ENCODE measurements around the gene IQGAP3. TPM values are rescaled to one million over a fixed set of nuclear protein-coding genes. Genes with fewer than 3 reads are reported as not detected.
A peak's percentile ranks its signal among the peaks of the same experiment; 100 is the strongest.
"Not testable (repeated sequence)": the region's sequence is repeated elsewhere in the genome, so short reads cannot be mapped to it uniquely, and the experiment has no call there.

IQGAP3 gene
- total and polyA plus RNA-seq, 12 donors, result 0.07 to 3.8 (median 0.23) TPM

DNA sequence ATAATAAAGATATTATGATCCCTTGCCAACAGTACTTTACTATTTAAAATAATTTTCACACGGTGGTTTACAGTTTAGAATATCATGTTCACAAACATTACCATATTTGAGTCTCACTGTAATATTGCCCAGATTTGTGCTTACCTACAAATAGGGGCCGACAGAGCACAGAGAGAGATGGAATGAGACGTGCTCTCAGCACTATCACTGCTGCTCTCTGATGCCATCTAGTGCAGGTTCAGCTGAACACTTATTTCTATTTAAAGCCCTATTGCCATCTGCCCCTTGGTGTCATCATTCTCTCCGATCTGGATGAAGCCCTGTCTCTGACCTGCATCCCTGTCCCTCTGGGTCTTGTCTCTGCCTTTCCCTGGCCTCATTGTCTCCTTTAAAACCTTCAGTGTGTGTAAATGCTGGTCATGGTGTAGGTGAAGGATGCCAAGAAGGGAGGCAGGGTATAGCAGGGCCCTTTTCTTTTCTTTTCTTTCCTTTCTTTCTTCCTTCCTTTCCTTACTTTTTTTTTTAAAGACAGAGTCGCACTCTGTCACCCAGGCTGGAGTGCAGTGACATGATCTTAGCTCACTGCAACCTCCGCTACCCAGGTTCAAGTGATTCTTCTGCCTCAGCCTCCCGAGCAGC lies 35.8 kb upstream of the IQGAP3 start:
- 31% methylated on average over 7 of the region's 7 CpGs for WGBS, 2 donors
- TF ChIP-seq, protein P1, sequence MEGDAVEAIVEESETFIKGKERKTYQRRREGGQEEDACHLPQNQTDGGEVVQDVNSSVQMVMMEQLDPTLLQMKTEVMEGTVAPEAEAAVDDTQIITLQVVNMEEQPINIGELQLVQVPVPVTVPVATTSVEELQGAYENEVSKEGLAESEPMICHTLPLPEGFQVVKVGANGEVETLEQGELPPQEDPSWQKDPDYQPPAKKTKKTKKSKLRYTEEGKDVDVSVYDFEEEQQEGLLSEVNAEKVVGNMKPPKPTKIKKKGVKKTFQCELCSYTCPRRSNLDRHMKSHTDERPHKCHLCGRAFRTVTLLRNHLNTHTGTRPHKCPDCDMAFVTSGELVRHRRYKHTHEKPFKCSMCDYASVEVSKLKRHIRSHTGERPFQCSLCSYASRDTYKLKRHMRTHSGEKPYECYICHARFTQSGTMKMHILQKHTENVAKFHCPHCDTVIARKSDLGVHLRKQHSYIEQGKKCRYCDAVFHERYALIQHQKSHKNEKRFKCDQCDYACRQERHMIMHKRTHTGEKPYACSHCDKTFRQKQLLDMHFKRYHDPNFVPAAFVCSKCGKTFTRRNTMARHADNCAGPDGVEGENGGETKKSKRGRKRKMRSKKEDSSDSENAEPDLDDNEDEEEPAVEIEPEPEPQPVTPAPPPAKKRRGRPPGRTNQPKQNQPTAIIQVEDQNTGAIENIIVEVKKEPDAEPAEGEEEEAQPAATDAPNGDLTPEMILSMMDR (IDR thresholded peaks at IDR 0.05), result peak; percentile 64 to 86 (median 78)
- Histone ChIP-seq H3K9me3 (no peaks in the 10 kb centered on the region), H3K36me3 (no peaks in the 10 kb centered on the region), H3K4me1 (peaks cover 0 to 9% (median 0%) of the 10 kb centered on the region in 9 donors), H3K27ac (no peak overlapping the region), H3K4me3 (no peak overlapping the region), H3K27me3 (peaks cover 0 to 22% (median 0%) of the 10 kb centered on the region in 7 donors)
- ATAC-seq (peak; percentile 84 to 96 (median 93)), DNase-seq (peak in 1 of 2 donors; percentile 70)
- intact Hi-C loops (cut with DNase I), result loop anchor here in 9 of 10 donors (1.0 to 10.0 kb wide), 12 partner anchors 23 to 227 kb away; no protein-coding TSS in a partner anchor

DNA sequence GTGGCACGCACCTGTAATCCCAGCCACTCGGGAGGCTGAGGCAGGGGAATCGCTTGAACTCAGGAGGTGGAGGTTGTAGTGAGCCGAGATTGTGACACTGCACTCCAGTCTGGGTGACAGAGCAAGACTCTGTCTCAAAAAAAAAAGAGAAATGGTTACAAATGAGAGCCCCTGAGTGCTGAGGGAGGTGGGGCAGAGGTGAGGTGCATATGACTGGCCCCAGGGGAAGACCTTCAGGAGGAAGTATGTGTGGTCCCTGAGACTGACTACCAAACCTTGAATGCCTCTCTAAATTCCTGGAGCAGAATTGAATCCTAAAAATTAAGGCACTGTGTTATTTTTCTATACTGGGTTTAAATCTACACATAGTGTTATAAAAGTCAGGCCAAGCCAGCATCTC lies 35.0 kb upstream of the IQGAP3 start:
- not testable (repeated sequence) for DNase-seq, ATAC-seq
- WGBS, 2 donors, result 84 to 90% methylated on average over 4 of the region's 4 CpGs

DNA sequence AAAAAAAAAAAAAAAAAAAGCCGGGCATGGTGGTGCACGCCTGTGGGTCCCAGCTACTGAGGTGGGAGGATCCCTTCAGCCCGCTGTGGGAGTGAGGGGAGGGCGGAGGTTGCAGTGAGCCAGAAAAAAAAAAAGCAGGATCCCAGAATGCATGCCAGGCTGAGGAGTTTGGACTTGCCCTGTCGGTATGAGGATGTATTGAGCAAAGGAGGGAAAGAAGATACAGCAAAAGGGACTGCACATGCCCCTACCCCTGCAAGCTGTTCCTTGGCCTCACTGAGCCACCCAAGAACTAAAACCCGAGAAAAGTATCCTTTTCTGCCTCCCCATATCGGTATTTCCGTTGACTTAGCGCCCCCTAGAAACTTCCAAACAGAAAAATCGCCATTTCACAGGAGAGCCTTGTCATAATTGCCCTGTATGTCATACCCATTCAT lies 30.2 kb upstream of the IQGAP3 start:
- ATAC-seq, result no peak
- H3K27ac ChIP-seq, result no peak overlapping the region

More for the DNA sequence above, 35.0 kb upstream of the IQGAP3 start:
- H3K27me3 ChIP-seq, result peaks cover 0 to 22% (median 0%) of the 10 kb centered on the region in 7 donors
- H3K27ac ChIP-seq, H3K4me3 ChIP-seq, H3K4me1 ChIP-seq, H3K36me3 ChIP-seq, H3K9me3 ChIP-seq: not testable (repeated sequence)
- intact Hi-C loops (cut with DNase I), result loop anchor here in 6 of 10 donors (5.0 to 10.0 kb wide), 5 partner anchors 123 to 223 kb away; no protein-coding TSS in a partner anchor

DNA sequence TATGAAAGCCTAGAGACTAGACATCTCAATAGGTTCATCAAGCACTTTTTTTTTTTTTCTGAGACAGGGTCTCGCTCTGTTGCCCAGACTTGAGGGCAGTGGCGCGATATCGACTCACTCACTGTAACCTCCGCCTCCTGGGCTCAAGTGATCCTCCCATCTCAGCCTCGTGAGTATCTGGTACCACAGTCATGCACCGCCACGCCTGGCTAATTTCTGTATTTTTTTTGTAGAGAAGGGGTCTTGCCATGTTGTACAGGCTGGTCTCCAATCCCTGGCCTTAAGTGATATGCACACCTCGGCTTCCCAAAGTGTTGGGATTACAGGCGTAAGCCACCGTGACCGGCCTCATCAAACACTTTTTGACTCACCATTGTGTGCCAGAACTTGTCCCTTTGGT lies 29.5 kb upstream of the IQGAP3 start:
- Histone ChIP-seq H3K27ac (peak overlapping the region in 9 of 10 donors; percentile 57 to 84 (median 80)), H3K36me3 (peaks cover 0 to 25% (median 6%) of the 10 kb centered on the region in 9 donors), H3K27me3 (no peaks in the 10 kb centered on the region), H3K9me3 (no peaks in the 10 kb centered on the region), H3K4me1 (peaks cover 7 to 25% (median 15%) of the 10 kb centered on the region in 9 donors), H3K4me3 (peak overlapping the region; percentile 34 to 85 (median 70))
- 76 to 80% methylated on average over 12 of the region's 12 CpGs for WGBS, 2 donors
- intact Hi-C loops (cut with DNase I), result loop anchor here in 5 of 10 donors (2.0 to 10.0 kb wide), 6 partner anchors 100 to 217 kb away; partner anchors contain the start of gene MEF2D (in 1 of the 5)
- DNase-seq, result no peak
- peak in 7 of 8 donors; percentile 2 to 22 (median 6) for ATAC-seq
- TF ChIP-seq, protein P1 (IDR thresholded peaks at IDR 0.05), result no peak

More for the DNA sequence above, 30.2 kb upstream of the IQGAP3 start:
- Histone ChIP-seq H3K4me1 (peaks cover 7 to 25% (median 15%) of the 10 kb centered on the region in 9 donors), H3K4me3 (no peak overlapping the region), H3K27me3 (no peaks in the 10 kb centered on the region), H3K36me3 (peaks cover 0 to 18% (median 6%) of the 10 kb centered on the region in 9 donors), H3K9me3 (no peaks in the 10 kb centered on the region)
- 39 to 41% methylated on average over 10 of the region's 10 CpGs for WGBS, 2 donors
- intact Hi-C loops (cut with DNase I), result loop anchor here in 5 of 10 donors (2.0 to 10.0 kb wide), 6 partner anchors 100 to 218 kb away; partner anchors contain the start of gene MEF2D (in 1 of the 5)
- DNase-seq, result no peak
- TF ChIP-seq, protein P1 (IDR thresholded peaks at IDR 0.05), result peak in 5 of 9 donors; percentile 22 to 42 (median 37)
